Left renal cortex interstitium (tissue), 4 donors: Measurements from ENCODE around the gene DAPK1. TPM values are rescaled to one million over a fixed set of nuclear protein-coding genes. Genes with fewer than 3 reads are reported as not detected.
"Not testable (repeated sequence)": the region's sequence is repeated elsewhere in the genome, so short reads cannot be mapped to it uniquely, and the experiment has no call there.

ENCODE experiments used
- DNase-seq, 4 donors: peaks; one replicate each; pipeline ENCODE4 v3.0.0-alpha.2; 2013; ENCODE audit warnings: low read depth in 4 of 4, low spot score in 2 of 4, missing footprints in 1 of 4
- polyA plus RNA-seq, 4 donors: library from polyadenylated mRNA; unstranded; fragments of 120-200 nt; gene quantifications; one replicate each; pipeline ENCODE4 v1.2.1, GENCODE V29; 2013; ENCODE audit not compliant: insufficient read length in 4 of 4

DAPK1 gene
- polyA plus RNA-seq, 4 donors = 58.5 to 91.7 (median 75.3) TPM

DNA sequence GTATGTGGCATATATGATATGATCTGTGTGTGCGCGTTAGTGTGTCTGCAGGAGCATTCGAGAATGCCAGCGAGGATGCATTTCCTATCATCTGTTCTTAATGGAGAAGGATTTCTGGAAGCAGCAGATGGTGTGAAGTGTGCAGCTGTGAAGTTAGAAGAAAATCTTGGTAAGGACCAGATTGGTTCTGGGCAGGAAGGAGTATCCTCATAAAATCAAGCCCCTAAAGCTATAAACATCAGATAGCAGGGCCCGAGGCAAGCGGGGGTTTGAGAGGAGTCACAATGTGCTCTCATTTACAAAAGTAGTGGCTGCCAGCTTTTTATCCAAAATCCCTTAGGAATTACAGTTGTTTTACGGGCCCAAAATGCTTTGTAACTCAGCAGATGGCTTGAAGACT lies 40.0 kb downstream of the DAPK1 start:
- no peak for DNase-seq

DNA sequence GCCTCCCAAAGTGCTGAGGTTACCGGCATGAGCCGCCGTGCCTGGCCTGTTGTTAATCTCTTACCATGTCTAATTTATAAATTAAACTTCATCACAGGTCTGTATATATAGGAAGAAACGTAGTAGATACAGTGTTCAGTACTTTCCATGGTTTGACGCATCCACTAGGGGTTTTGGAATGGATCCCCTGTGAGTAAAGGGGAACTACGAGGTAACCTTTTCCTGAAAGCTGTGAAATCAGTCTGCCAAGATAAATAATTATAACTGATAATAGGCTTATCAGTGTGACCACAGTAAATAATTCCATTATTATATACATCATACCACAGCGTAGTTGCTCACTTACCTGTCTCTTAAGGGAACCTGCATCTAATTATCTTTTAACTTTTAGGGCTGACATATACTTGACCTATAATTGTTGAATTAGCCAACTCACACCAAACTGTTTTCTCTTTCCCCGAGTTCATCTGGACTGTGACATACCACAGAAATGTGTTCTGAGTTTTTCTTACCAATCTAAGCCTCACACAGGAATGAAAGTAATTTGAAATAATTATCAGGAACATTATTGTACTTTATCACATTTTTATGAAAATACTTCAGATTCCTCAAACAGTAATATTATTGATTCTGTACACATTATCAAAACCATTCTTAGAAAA lies 42.9 kb downstream of the DAPK1 start:
- DNase-seq = no peak

DNA sequence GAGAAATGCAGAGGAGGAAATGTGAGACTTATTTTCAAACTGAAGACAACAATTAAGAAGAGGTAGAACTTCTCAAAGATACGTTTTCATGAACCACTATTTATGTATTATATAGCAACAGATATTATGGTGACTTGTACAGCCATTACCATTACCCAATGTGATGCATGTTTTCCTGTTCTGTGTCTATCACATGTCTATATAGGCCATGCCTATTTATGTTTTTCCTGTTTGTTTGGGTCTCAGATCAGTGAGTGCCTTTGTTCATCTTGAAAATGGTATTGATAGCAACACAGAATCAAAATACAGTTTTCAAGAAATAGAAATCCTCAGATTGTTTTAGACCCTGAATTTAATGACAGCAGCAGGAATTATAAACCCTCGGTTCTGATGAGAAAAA lies 44.0 kb downstream of the DAPK1 start:
- DNase-seq = no peak

DNA sequence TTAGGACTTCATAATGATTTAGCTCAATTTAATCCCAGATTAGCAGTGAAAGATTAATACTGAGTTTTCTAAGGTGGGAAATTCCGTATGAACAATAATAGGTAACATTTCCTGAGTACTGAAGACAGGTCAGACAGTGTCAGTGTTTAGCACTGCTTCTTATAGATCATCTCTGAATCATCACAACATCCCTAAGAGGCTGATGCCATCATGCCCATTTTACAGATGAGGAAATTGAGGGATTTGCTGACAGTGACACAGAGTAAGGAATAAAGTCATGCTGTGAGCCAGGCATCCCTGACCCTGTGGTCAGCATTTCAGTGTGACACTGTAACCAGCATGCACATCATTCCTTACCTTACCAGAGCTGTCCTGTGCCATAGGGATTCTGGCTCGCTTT lies 44.5 kb downstream of the DAPK1 start:
- no peak for DNase-seq

DNA sequence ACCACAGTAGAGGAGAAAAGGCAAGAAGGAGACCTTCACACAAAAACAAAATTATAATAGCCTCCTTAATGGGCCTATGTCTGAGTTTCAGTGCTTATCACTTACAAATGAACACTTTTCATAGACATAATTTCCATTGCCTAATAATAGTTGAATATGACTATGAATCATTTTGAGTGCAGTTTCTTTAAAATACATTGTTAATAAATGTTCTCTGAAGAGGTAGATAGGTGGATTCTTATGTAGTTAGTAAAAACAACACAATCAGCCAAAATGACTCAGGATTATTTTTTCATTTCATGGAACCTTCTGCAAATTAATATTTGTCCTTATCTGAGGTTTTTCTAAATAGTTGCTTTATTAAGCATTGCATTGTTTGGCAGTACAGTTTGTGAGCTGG lies 45.6 kb downstream of the DAPK1 start:
- DNase-seq = no peak

DNA sequence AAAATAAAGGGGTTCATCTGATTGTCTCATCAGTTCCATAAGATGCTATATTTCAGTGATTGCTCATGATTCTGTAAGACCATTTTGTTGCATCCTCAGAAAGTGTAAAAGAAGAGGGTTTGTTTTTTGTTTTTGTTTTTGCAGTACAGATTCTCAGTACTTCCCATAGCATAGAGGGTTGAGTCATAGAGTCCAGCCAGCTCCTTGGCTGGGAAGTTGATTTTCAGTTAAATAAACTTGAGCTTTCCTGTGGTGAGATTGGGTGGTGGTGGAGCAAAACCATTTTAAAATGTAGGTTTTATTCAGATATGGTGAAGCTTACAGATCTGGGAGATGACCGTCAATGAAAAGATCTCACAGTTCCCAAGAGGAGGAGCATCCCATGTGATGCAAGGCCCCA lies 48.2 kb downstream of the DAPK1 start:
- no peak for DNase-seq

DNA sequence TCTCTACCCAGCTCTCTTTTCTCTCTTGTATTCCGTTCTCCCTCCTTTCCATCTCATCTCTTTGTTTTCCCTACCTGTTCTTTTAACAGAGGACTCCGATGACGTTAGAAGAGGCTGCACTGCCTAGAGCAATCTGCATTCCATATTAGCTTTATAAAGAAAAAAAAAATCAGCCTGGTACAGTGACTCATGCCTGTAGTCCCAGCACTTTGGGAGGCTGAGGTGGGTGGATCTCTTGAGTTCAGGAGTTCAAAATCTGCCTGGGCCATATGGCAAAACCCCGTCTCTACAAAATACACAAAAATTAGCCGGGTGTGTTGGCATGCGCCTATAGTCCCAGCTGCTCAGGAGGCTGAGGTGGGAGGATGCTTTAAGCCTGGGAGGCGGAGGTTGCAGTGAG lies 49.0 kb downstream of the DAPK1 start:
- no peak for DNase-seq

DNA sequence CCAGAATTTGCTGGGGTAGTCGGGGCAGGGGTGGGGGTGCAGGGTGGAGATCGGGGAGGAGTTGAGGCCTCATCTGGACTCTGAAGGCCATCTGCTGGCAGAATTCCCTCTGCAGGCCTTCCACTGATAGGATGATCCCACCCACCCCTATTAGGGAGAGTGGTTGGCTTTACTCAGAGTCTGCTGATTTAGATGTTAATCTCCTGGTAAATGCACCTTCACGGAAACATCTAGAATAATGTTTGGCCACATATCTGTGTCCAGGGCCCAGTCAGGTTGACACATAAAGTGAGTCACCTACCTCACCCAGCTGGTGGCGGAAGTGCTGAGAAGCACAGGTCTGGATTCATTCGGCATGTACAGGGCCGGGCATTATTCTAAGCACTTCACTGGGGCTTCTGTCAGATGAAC lies 50.0 kb downstream of the DAPK1 start:
- DNase-seq = no peak

DNA sequence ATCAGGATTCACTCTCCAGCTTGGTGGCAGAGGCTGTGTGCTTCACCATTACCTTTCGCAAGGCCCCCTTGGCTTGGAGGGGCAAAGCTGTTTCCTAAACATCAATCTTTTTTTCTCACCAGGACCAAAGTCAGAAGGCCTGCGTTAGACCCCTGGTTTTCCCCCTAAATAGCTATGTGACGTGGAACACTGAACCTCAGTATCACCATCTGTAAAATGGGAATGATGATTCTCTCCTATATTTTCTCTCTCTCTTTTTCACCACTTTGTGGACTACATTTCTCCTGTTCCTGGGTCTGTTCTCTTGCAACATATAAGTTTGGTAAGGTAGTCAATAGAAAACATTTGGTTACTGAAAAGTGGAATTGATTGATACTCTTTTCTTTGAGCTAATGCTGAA lies 50.5 kb downstream of the DAPK1 start:
- DNase-seq = no peak

DNA sequence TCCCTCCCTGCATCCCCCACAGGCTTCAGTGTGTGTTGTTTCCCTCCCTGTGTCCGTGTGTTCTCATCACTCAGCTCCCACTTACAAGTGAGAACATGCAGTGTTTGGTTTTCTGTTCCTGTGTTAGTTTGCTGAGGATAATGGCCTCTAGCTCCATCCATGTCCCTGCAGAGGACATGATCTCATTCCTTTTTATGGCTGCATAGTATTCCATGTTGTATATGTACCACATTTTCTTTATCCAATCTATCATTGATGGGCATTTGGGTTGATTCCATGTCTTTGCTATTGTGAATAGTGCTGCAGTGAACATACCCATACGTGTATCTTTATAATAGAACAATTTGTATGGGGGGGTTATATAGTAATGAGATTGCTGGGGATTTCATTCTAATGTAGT lies 51.4 kb downstream of the DAPK1 start:
- DNase-seq = not testable (repeated sequence)

DNA sequence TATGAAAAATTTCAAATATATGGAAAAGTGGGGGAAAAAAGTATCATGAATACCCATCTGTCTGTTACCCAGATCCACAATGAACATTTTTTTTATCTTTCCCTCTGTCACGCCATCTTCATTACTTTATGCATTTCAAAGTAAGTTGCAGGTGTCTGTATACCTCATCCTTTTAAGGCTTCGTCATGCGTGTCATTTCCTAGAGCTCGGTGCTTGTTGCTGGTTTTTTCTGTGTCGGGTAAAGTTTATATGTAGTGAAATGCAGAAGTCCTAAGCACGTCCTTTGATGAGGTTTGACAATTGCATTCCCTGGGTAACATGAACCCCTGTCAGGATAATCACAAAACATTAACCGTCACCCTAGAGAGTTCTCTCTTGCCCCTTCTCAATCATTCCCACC lies 52.1 kb downstream of the DAPK1 start:
- no peak for DNase-seq

DNA sequence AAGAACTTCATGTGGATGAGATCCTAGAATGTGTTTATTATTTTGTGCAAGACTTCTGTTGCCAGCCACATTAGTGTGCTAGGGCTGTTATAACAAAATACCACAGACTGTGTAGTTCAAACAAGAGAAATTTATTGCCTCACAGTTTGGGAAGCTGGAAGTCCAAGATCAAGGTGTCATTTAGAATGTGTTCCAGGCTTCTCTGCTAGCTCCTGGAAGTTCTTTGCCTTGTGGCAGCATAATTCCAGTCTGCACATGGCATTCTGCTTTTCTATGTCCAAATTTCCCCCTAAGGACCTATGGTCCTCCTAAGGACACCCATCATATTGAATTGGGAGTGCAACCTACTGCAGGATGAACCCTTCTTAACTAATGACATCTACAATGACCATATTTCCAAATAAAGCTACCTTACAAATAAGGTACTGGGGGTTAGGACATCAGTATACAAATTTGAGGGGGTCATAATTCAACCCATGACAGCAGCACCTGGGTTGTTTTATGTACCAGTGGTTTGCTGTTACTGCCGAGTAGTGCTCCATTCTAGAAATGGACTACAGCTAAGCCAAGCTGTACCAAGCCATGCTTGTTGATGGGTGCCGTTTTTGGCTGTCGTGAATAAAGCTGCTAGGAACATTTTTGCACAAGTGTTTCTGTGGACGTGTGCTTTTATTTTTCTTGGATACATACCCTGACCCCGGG lies 52.7 kb downstream of the DAPK1 start:
- no peak for DNase-seq

DNA sequence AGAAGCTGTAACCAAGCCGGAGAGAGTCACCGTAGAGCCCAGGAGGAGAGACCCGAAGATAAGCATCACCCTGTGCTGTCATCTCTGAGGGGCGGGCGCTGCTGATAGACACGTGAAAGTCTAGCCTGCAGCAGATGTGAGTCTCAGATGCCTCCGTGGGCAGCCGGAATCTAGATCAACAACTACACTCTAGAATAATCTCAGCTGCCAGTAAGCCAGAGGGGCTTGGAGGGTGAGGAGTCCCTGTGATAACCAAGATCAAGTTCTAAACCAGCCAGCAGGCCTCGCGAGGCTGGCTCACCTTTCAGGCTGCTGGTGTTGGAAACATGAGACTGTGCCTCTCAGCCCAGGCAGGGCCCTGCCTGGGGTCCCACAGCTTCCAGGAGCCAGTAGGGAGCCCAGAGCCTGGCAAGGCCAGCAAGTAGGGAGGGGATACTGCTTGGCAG lies 54.1 kb downstream of the DAPK1 start:
- DNase-seq = no peak

DNA sequence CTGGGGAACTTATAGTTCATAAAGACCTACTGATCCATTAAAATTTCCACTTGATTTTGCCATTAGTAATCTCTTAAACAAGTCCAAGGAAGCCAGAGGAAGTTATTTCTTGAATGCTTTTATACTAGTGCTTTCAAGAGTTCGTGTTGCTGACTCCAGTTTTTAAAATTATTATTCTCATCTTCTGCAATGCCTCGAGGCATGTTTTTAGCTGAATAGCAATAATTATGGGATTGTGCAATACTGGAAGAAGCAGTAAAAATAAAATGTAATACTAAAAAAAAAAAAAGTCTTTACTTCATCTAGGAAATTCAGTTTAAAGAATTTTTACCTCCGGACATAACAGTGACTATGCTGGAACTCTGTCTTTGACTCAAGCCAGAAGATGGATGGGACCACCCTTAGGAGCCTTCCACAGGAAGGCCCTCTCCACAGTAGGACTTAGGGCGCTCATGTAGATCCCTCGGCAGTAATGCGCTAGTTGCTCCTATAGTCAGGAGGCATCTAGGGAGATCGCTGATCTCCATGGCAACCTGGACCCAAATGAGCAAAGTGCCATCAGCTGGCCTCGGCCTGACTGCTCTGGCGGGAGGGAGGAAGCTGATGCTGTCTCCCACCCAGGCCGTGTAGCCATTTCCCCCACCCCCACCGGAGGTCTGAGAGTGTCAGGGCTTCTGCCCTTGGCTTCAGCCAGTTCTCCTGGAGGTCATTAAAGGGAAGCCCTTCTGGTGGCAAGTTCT lies 56.7 kb downstream of the DAPK1 start:
- no peak for DNase-seq

DNA sequence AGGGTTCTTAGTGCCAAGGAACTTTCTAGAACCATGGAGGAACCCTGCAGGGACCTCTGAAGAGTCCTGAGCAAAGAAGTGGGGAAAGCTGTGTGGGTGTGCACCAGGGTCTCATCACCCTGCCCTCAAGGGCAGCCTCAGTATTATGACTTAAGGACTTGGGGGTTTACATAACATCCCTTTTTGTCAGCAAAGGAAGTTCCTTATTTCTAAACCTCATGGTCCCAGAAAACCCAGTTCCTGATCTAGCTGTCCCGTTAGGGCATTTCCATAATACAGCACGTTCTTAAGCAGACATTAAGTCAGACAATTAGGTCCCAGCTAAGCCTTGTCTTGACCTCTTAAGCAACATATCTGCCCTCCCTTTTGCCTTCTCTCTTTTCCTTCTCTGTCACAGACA lies 57.3 kb downstream of the DAPK1 start:
- DNase-seq = no peak

DNA sequence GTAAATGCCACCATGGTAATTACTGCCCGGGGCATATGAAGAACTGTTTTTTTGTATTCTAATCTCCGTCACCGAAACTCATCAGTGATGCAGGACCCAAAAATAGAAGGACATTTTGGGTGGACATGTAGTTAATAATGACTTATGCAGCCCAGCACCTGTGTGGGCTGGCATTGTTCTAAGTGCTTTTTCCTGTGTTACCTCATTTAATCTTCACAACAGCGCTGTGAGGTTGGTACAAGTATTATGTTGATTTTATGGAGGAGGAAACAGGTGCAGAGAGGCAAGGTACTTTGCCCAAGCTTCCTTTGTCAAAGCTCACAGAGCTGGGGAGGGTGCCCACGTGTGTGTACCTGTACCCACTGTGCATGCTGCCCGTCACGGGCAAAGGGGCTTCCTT lies 58.4 kb downstream of the DAPK1 start:
- DNase-seq = no peak

DNA sequence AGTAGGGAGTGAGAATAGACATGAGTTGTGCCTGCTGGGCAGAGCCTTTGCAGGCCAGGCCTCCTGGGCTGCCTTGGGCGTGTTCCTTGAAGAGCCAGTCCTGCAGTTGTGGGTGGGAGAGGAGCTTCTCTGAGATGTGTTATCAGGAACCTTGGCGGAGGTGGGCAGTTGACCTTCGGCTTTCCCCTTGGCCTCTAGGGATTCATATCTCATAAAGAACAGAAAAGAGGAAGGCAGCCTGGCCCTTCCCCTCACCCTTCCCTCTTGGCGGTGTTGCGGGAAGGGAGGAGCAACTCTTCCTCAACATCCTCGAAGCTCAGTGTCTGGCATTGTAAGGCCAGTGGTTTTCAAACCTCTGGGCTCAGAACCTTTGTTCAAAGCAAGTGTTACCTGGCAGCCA lies 59.2 kb downstream of the DAPK1 start:
- no peak for DNase-seq

DNA sequence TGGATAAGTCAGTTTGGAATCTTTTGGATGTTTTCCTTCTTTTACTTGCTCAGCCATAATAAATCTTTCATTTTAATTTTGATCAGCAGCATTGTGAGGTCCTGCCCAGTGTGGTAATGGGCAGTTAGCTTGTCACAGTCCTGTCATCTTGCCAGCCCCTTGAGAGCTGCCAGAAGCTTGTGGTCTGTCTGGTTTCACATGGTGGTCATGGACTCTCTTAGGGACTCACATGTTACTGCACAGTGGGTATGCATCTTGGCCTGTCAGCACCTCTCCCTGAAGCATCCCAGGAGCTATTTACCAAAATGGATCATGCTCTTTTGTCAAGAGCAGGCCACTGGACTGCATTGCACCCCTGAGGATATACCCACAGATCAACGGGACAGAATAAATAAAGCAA lies 60.3 kb downstream of the DAPK1 start:
- no peak for DNase-seq

DNA sequence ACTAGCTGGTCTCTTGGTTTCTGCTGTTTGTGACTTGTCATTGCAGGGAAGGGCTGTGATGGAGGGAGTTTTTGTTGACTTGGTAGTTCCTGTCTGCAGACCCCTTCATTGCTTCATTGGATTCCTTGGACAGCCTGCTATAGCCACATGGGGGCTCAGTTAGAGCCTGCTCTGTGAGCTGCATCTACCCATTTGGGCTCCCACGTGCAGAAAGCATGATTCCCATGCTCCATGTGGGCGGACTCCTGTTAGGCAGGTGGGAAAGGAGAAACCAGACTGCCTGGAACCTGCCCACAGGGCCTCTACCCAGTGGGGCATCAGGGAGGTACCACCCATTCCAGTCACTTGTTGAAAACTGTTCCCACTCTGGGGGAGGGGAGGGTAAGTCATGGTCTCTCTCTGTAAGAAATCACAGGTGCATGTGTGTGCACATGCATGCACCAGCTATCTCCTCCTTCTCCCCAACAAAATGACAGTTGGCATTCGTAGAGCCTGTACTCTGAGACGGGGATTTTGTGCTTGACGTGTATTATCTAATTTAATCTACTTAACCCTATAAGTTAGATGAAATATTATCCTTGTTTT lies 61.0 kb downstream of the DAPK1 start:
- DNase-seq = no peak

DNA sequence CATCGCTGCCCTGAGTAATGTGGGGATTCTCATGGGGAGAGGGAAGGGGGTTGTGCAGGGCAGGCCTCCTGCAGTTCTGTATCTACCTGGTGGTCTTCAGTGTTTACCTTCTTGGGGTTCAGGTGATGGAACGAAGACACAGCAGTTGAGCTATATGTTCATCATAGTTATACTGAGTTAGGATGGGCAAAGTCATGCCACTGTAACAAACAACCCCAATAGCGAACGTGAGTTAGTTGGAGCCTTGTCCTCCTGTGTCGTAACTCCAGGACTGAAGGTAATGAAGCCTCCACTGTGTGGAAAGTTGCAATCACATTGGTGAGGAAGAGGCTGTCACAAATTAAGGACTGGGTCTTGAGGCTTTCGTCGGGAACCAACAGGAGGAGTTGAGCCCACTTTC lies 64.4 kb downstream of the DAPK1 start:
- DNase-seq = no peak

DNA sequence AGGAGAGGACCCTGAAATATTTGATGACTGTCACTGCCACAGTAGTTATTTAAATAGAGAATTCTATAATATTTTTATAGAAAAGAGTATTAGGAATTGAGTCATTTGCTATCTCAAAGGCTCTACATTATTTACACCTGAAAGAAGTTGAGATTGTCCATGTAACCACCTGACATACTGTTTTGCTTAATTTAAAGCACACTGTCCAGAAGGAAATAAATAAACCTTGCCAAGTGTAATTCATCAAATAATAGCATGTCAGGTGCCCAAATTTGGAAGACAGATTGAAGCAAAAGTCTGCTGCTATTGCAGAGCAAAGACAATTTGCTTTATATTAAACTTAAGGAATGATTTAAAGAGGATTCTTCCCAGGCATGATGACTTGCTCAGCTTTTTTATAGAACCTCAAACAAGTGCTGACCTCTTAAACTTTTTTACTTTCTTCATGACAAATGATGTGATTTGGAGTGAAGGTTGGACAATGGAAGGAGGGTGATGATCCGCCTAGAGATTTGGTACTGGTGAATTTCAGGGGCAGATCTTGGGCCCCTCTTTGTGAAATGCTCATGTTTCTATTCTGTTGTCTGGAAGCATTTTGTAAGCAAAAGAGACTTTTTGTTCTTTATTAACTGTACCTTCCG lies 65.0 kb downstream of the DAPK1 start:
- no peak for DNase-seq
